Right cardiac atrium (tissue), 5 donors: ENCODE results near the gene PYGO2. TPM values are rescaled to one million over a fixed set of nuclear protein-coding genes. Genes with fewer than 3 reads are reported as not detected.

Experiments used
- ATAC-seq, 2 donors: fragments of 200-7000 bp; cut with Tn5 transposase; one replicate each; pipeline versions ENCODE4 v1.8.0 to v1.9.1; 2020; ENCODE audit warnings: moderate library complexity in 2 of 2, mild to moderate bottlenecking in 1 of 2
- DNase-seq, 3 donors: peaks; one replicate each; pipeline ENCODE4 v3.0.0-alpha.2; 2020
- H3K27ac ChIP-seq: one replicate; pipeline ENCODE4 v1.5.1; 2013; ENCODE audit warnings: mild to moderate bottlenecking, low read length, control low read depth, moderate library complexity
- H3K27me3 ChIP-seq: one replicate; pipeline ENCODE4 v1.6.1; 2013; ENCODE audit not compliant: control insufficient read depth, insufficient read depth
- H3K4me1 ChIP-seq: one replicate; pipeline ENCODE4 v1.6.1; 2013; ENCODE audit warnings: low read length; ENCODE audit not compliant: control insufficient read depth, insufficient read depth
- H3K4me3 ChIP-seq: one replicate; pipeline ENCODE4 v1.5.1; 2013; ENCODE audit warnings: low read length, control low read depth
- H3K9me3 ChIP-seq: one replicate; pipeline ENCODE4 v1.6.1; 2013; ENCODE audit warnings: low read length; ENCODE audit not compliant: control insufficient read depth
- WGBS: extraction: QIAGEN DNeasy Blood & Tissue Kit; methylation state at CpG from one replicate; pipeline ENCODE4 v1.1.7; 2013; 5-methylcytosine and 5-hydroxymethylcytosine counted together
- intact Hi-C, 4 donors: fragments of 100-400 bp; cut with DNase I; formaldehyde crosslinking; loops; one replicate each; pipeline versions ENCODE4 v1.11.0 to v1.14.0; 2022 to 2023
- long read RNA-seq, 4 donors: library from polyadenylated mRNA; unstranded; transcript quantifications; one replicate each; pipeline ENCODE4 v2.0.0, GENCODE V29; 2020 to 2021
- polyA plus RNA-seq: library from polyadenylated mRNA; stranded (reverse); fragments of 200-250 nt; gene quantifications from one replicate; pipeline ENCODE4 v1.2.3, GENCODE V29; 2013
- total RNA-seq, 4 donors: library from RNA; stranded (reverse); fragmentation: NEBNext Ultra II Directional; extraction: Animal tissue kit (Norgen Biotek cat#: 25700); gene quantifications; one replicate each; pipeline ENCODE4 v1.2.1, GENCODE V29; 2021
- donor health status: healthy with polysubstance abuse.
- donor health status: DM: no; HTN: yes; CAD: no.
- donor health status: DM: no; HTN: no; CAD: no.
- donor health status: DM: no; HTN: yes; CAD: no; lungs with severe emphysema.
- donor health status: DM: yes; HTN: yes; CAD: no.

The PYGO2 gene, protein sequence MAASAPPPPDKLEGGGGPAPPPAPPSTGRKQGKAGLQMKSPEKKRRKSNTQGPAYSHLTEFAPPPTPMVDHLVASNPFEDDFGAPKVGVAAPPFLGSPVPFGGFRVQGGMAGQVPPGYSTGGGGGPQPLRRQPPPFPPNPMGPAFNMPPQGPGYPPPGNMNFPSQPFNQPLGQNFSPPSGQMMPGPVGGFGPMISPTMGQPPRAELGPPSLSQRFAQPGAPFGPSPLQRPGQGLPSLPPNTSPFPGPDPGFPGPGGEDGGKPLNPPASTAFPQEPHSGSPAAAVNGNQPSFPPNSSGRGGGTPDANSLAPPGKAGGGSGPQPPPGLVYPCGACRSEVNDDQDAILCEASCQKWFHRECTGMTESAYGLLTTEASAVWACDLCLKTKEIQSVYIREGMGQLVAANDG
- total RNA-seq (10 to 100 TPM; 14.6 to 22.0 (median 18.6) TPM), polyA plus RNA-seq (14.3 TPM)
- long read RNA-seq, donor 1, transcript PYGO2-202 (3 exons, 3,146 nt), result major isoform, 28 of 46 reads
- long read RNA-seq, donor 1, partial matches to known transcripts, result 1 of 46 reads
- long read RNA-seq, donor 1, other reads (novel, unspliced or antisense), result 17 of 46 reads
- long read RNA-seq, donor 2, transcript PYGO2-202 (3 exons, 3,146 nt), result major isoform, 22 of 32 reads
- long read RNA-seq, donor 2, partial matches to known transcripts, result 0 of 32 reads
- long read RNA-seq, donor 2, other reads (novel, unspliced or antisense), result 10 of 32 reads
- long read RNA-seq, donor 3, transcript PYGO2-202 (3 exons, 3,146 nt), result major isoform, 39 of 81 reads
- long read RNA-seq, donor 3, partial matches to known transcripts, result 0 of 81 reads
- long read RNA-seq, donor 3, other reads (novel, unspliced or antisense), result 41 of 81 reads
- long read RNA-seq, donor 4, transcript PYGO2-202 (3 exons, 3,146 nt), result major isoform, 19 of 28 reads
- long read RNA-seq, donor 4, partial matches to known transcripts, result 2 of 28 reads
- long read RNA-seq, donor 4, other reads (novel, unspliced or antisense), result 7 of 28 reads

DNA sequence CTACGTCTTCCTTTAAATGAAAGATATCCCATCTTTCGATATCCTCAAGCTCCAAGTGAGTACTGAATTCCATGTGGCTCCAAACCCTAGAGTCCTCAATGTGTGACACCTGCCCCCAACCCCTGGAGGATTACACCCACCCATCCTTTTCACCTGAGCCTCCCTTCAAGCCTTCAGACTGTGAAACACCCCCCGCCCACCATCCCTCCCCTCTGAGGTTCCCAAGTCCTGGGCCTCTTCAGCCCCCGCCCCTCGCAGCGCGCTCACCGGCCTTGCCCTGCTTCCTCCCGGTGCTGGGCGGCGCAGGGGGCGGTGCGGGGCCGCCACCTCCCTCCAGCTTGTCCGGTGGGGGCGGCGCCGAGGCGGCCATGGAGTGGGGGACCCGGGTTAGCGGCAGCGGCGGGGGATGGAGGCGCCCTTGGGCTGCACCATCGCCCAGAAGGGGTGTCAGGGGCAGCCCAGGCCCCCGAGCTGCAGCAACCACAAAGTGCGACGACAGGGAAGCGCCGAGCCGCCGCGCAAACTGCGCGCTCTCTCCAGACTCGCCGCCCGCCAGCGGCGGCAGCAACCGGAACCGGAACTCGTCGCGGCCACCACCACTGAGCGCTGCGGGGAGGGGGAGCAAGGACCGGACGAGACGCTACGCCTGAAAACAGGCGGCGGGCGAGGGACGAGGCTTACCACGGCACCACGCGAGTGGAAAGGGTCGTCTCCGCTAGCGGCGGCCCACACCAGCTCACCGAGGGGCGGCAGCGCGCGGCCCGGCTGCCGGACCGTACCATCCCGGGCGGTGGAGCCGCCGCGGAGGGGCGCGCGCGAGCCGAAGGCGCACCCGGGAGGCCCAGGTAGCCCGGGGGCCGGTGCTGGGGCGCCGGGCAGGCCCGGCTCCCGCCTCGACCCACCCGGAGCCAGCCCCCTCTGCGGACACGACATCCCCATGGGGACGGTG is at the start of gene PYGO2:
PYGO2 (minus strand) TSS at position 576 of the 949 bp plus-strand sequence; CDS start at position 370, 206 bp downstream.
- H3K9me3 ChIP-seq, result no peaks in the 10 kb centered on the region
- peak within 1 kb of the TSS; percentile 99 for H3K27ac ChIP-seq
- ATAC-seq (peak; percentile 88 to 90), DNase-seq (peak; percentile 86 to 94 (median 93))
- WGBS, result under 1% methylated on average over 93 of the region's 93 CpGs
- intact Hi-C loops, result loop anchor here in 2 of 4 donors (5.0 to 10.0 kb wide), 2 partner anchors 53 to 56 kb away; no protein-coding TSS in a partner anchor
- peak within 1 kb of the TSS; percentile 68 for H3K4me3 ChIP-seq
- H3K4me1 ChIP-seq, result peaks cover 2% of the 10 kb centered on the region
- H3K27me3 ChIP-seq, result no peaks in the 10 kb centered on the region

- no peak for DNase-seq
- no peak for ATAC-seq
- Histone ChIP-seq H3K4me1 (peaks cover 16% of the 10 kb centered on the region), H3K27me3 (no peaks in the 10 kb centered on the region), H3K4me3 (no peak overlapping the region), H3K9me3 (no peaks in the 10 kb centered on the region), H3K27ac (no peak overlapping the region)
- WGBS, result 78% methylated on average over 5 of the region's 5 CpGs
- intact Hi-C loops, result loop anchor here in 1 of 4 donors (10.0 kb wide), 1 partner anchor 46 kb away; the partner anchor contains the start of gene PYGO2
These were observed 49.4 kb upstream of the PYGO2 start for GRCh38 chr1:155011004-155011416.

GRCh38 chr1:155010211-155010918 is 48.8 kb upstream of the PYGO2 start:
- Histone ChIP-seq H3K9me3 (no peaks in the 10 kb centered on the region), H3K27me3 (no peaks in the 10 kb centered on the region), H3K27ac (no peak overlapping the region), H3K4me3 (no peak overlapping the region), H3K4me1 (peaks cover 19% of the 10 kb centered on the region)
- no peak for ATAC-seq
- intact Hi-C loops, result loop anchor here in 1 of 4 donors (10.0 kb wide), 1 partner anchor 46 kb away; the partner anchor contains the start of gene PYGO2
- 49% methylated on average over 11 of the region's 11 CpGs for WGBS
- no peak for DNase-seq

DNA sequence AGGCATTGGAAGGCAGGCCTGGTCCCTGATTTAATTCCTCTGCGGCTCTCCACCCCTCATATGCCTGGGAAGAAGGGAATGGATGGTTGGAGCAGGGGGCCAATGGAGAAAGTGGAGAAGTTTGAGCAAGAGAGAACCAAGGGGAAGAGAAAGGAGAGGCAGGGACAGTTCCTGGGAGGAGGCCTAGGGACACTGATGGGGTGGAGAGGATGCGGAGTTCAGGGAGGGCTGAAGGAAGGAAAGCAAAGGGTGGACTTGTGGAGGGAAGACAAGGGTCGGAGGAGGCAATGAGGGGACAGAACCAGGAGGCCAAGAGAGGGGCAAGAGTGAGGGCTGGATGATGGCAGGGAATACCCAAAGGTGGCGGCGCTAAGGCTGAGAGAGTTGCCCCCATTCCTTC is 48.2 kb upstream of the PYGO2 start:
- Histone ChIP-seq H3K27ac (no peak overlapping the region), H3K27me3 (no peaks in the 10 kb centered on the region), H3K9me3 (no peaks in the 10 kb centered on the region), H3K4me3 (no peak overlapping the region), H3K4me1 (peaks cover 21% of the 10 kb centered on the region)
- DNase-seq (no peak), ATAC-seq (no peak)
- 87% methylated on average over 5 of the region's 5 CpGs for WGBS
- intact Hi-C loops, result loop anchor here in 1 of 4 donors (10.0 kb wide), 1 partner anchor 45 kb away; the partner anchor contains the start of gene PYGO2

- intact Hi-C loops, result no loop called here
- peaks cover 26% of the 10 kb centered on the region for H3K4me1 ChIP-seq
These were observed 47.7 kb upstream of the PYGO2 start for GRCh38 chr1:155009221-155009711.

GRCh38 chr1:155008015-155008941 is 46.7 kb upstream of the PYGO2 start:
- intact Hi-C loops, result no loop called here
- 62% methylated on average over 16 of the region's 16 CpGs for WGBS
- no peak for ATAC-seq

More at GRCh38 chr1:155009221-155009711, 47.7 kb upstream of the PYGO2 start:
- DNase-seq, result peak in 2 of 3 donors; percentile 53 to 64
- no peak for ATAC-seq
- H3K27me3 ChIP-seq, result no peaks in the 10 kb centered on the region
- no peaks in the 10 kb centered on the region for H3K9me3 ChIP-seq
- 91% methylated on average over 12 of the region's 12 CpGs for WGBS
- no peak overlapping the region for H3K27ac ChIP-seq
- no peak overlapping the region for H3K4me3 ChIP-seq

DNA sequence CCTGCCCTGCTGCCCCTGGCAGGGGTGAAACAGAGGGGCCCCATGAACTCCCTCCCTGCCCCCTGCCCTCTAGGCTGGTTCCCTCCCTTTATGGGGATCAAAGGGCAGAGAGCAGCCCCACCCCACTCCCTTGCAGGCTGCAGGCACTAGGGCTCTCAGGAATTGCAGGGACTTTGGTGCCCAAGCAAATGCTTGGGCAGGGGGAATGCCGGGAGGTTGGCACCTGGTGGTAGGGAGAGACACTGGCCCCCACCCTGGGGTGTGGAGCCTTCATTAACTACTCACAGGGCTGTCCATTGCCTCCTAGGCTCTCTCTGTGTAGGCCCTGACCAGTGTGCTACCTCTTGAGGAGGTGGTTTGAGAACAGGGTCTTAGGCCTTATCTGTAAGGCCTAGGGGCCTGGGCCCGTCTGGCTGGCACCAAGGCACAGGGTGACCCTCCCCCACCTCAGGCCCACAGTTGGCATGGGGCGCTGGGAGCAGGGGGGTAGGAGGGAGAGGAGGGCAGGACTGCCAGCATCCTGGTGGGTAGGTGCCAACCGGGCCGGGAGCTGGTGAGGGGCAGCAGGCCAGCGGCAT is 45.8 kb upstream of the PYGO2 start:
- intact Hi-C loops, result no loop called here
- peak overlapping the region; percentile 18 for H3K27ac ChIP-seq

More at GRCh38 chr1:155008015-155008941, 46.7 kb upstream of the PYGO2 start:
- Histone ChIP-seq H3K4me3 (no peak overlapping the region), H3K9me3 (no peaks in the 10 kb centered on the region), H3K27ac (peak overlapping the region; percentile 9), H3K27me3 (no peaks in the 10 kb centered on the region), H3K4me1 (peaks cover 25% of the 10 kb centered on the region)
- peak in 2 of 3 donors; percentile 79 for DNase-seq

DNA sequence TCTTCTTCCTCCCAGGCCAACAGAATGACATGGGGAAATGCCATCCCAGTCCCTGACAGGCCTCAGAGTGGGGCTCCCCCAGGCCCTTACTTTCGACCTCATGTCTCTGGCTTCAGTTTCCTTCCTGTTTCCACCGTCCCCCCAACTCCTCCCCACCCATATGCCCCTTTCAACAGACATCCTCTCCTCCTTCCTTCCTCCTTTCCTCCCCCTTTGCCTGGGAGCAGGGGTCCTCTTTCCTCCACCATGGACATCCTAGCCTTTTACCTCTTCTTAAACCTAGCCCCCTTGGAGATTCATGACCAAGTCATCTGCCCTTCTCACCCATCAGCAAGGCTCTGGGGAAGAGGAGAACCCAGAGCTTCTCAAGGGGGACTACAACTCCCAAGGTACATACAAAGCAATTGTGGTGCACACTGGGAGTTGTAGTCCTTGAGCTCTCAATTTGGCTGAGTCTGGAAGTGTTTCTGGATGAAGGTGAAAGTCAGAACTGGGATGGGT is 45.1 kb upstream of the PYGO2 start:
- no peak for ATAC-seq
- Histone ChIP-seq H3K27me3 (no peaks in the 10 kb centered on the region), H3K27ac (peak overlapping the region; percentile 75), H3K4me3 (no peak overlapping the region), H3K4me1 (peaks cover 21% of the 10 kb centered on the region), H3K9me3 (no peaks in the 10 kb centered on the region)
- peak in 1 of 3 donors; percentile 59 for DNase-seq
- WGBS, result 43% methylated on average over 2 of the region's 2 CpGs
- intact Hi-C loops, result no loop called here

More for the DNA sequence above, 45.8 kb upstream of the PYGO2 start:
- H3K4me3 ChIP-seq, result no peak overlapping the region
- peaks cover 25% of the 10 kb centered on the region for H3K4me1 ChIP-seq
- ATAC-seq, result peak; percentile 5 to 7
- H3K9me3 ChIP-seq, result no peaks in the 10 kb centered on the region
- 56% methylated on average over 6 of the region's 6 CpGs for WGBS
- DNase-seq, result peak; percentile 62 to 91 (median 78)
- H3K27me3 ChIP-seq, result no peaks in the 10 kb centered on the region
